ENCODE results near the gene OR51F1. TPM values are rescaled to one million over a fixed set of nuclear protein-coding genes. Genes with fewer than 3 reads are reported as not detected.
A peak's percentile ranks its signal among the peaks of the same experiment; 100 is the strongest.
"Not testable (repeated sequence)": the region's sequence is repeated elsewhere in the genome, so short reads cannot be mapped to it uniquely, and the experiment has no call there.

Gene OR51F1, protein sequence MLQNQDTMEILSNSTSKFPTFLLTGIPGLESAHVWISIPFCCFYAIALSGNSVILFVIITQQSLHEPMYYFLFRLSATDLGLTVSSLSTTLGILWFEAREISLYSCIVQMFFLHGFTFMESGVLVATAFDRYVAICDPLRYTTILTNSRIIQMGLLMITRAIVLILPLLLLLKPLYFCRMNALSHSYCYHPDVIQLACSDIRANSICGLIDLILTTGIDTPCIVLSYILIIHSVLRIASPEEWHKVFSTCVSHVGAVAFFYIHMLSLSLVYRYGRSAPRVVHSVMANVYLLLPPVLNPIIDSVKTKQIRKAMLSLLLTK
- total RNA-seq: not detected in 2 replicates

DNA sequence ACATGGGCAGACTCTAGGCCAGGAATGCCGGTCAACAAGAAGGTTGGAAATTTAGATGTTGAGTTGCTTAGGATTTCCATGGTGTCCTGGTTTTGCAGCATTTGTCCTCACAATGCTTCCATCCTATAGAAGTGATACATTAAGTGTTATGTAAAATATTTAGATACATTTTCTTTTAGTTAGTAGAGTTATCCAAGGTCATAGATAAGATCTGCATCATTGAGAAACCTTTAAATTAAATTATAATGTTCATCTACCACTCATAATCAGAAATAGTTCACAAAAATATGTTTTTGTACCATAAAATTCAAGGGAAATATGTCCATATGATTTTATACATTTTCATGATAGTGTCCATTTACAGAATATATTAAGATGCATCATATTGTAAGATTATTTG lies at the start of gene OR51F1:
Gene OR51F1, minus strand, starts transcription at position 101 of the 400 bp plus-strand sequence. Its CDS starts 0 bp downstream, at position 101.
- no peak for FAIRE-seq
- TF ChIP-seq, protein P1, sequence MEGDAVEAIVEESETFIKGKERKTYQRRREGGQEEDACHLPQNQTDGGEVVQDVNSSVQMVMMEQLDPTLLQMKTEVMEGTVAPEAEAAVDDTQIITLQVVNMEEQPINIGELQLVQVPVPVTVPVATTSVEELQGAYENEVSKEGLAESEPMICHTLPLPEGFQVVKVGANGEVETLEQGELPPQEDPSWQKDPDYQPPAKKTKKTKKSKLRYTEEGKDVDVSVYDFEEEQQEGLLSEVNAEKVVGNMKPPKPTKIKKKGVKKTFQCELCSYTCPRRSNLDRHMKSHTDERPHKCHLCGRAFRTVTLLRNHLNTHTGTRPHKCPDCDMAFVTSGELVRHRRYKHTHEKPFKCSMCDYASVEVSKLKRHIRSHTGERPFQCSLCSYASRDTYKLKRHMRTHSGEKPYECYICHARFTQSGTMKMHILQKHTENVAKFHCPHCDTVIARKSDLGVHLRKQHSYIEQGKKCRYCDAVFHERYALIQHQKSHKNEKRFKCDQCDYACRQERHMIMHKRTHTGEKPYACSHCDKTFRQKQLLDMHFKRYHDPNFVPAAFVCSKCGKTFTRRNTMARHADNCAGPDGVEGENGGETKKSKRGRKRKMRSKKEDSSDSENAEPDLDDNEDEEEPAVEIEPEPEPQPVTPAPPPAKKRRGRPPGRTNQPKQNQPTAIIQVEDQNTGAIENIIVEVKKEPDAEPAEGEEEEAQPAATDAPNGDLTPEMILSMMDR (IDR thresholded peaks at IDR 0.05; ENCODE audit: insufficient read depth, low read length, severe bottlenecking): no peak
- no peaks in the 10 kb centered on the region for H3K27me3 ChIP-seq (ENCODE audit: control insufficient read depth, insufficient read depth, low read length)
- no peak within 1 kb of the TSS for H3K4me3 ChIP-seq (ENCODE audit: low read depth, low read length)
- DNase-seq (ENCODE audit: low read depth): no peak
- no peaks in the 10 kb centered on the region for H3K36me3 ChIP-seq (ENCODE audit: control insufficient read depth, insufficient read depth, low read length)

DNA sequence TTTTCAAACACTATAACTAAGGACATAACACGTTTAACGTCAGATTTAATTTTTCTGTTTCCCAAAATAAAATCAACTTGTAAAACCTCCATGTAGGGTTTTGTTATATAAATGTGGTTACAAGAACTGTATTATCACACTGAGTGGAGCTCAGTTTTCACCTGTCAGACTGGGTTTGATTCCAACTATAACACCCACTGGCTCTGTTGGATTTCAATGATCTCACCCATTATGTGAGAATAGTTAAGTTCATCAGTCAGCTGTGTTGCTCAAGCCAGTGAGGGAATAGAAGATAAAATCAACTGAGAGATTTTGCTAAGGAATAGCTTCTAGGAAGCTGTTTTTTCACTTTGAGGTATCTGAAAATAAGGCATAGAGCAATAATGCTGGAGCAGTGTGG lies 39.5 kb upstream of the OR51F1 start:
- Histone ChIP-seq H3K36me3 (ENCODE audit: control insufficient read depth, insufficient read depth, low read length) (no peaks in the 10 kb centered on the region), H3K27me3 (ENCODE audit: control insufficient read depth, insufficient read depth, low read length) (no peaks in the 10 kb centered on the region), H3K4me3 (ENCODE audit: low read depth, low read length) (no peak overlapping the region)
- FAIRE-seq (no peak), DNase-seq (ENCODE audit: low read depth) (no peak)
- TF ChIP-seq, protein P1 (IDR thresholded peaks at IDR 0.05; ENCODE audit: insufficient read depth, low read length, severe bottlenecking): no peak

DNA sequence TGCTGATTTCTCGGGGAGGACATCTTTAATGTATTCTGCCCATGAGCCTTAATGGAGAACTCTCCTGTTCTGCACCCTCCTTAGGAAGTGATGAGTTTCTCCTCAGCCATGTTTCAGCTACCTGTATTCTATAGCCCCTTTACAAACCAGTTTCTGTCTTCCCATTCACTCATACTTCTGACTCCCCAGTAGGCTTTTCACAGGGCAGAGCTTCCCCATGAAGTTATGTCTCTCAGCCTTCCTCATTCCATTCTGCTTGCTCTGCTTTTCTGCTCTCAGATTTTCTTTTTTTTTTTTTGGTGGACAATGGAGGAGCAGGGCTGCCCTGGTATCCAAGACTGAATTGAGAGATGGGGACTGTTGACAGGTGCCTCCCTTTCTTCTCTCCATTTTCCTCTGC lies 38.7 kb upstream of the OR51F1 start:
- H3K27me3 ChIP-seq (ENCODE audit: control insufficient read depth, insufficient read depth, low read length): no peaks in the 10 kb centered on the region
- peak; percentile 35 for DNase-seq (ENCODE audit: low read depth)
- no peak overlapping the region for H3K4me3 ChIP-seq (ENCODE audit: low read depth, low read length)
- no peaks in the 10 kb centered on the region for H3K36me3 ChIP-seq (ENCODE audit: control insufficient read depth, insufficient read depth, low read length)
- FAIRE-seq: no peak
- TF ChIP-seq, protein P1 (IDR thresholded peaks at IDR 0.05; ENCODE audit: insufficient read depth, low read length, severe bottlenecking): no peak

DNA sequence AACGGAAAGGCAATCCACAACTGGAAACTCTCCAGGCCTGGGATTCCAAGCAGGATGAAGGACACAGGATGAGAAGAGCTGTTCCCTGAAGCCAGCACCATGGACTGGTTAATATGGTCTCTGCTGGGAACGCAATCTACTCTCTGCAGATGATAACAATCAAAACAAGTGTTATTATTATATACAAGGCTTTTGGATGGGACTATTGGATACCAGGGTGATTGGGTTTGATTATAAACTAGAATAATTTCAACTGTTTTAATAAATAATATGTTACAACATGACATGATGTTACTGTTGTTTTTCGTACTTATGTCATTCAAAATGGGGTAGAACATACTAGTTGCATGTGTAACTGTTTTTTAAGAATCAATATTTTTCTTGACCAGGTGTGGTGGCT lies 34.5 kb upstream of the OR51F1 start, which contains the start of gene OR52R1:
Gene OR52R1, minus strand, starts transcription at position 101 of the 400 bp plus-strand sequence. Its CDS starts 0 bp downstream, at position 101.
- H3K4me3 ChIP-seq (ENCODE audit: low read depth, low read length): no peak within 1 kb of the TSS
- FAIRE-seq (no peak), DNase-seq (ENCODE audit: low read depth) (no peak)
- TF ChIP-seq, protein P1 (IDR thresholded peaks at IDR 0.05; ENCODE audit: insufficient read depth, low read length, severe bottlenecking): no peak
- no peaks in the 10 kb centered on the region for H3K36me3 ChIP-seq (ENCODE audit: control insufficient read depth, insufficient read depth, low read length)
- no peaks in the 10 kb centered on the region for H3K27me3 ChIP-seq (ENCODE audit: control insufficient read depth, insufficient read depth, low read length)

DNA sequence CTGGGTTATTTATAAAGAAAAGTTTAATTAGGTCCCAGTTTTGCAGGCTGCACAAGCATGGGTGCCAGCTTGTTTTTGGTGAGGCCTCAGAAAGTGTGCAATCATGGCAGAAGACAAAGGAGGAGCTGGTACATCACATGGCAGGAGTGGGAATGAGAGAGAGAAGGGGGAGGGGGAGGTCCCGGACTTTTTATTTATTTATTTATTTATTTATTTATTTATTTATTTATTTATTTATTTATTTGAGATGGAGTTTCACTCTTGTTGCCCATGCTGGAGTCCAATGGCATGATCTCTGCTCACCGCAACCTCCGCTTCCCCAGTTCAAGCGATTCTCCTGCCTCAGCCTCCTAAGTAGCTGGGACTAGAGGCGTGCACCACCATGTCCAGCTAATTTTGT lies 31.6 kb upstream of the OR51F1 start:
- H3K27me3 ChIP-seq (ENCODE audit: control insufficient read depth, insufficient read depth, low read length); FAIRE-seq; H3K36me3 ChIP-seq (ENCODE audit: control insufficient read depth, insufficient read depth, low read length); DNase-seq (ENCODE audit: low read depth); H3K4me3 ChIP-seq (ENCODE audit: low read depth, low read length): not testable (repeated sequence)

DNA sequence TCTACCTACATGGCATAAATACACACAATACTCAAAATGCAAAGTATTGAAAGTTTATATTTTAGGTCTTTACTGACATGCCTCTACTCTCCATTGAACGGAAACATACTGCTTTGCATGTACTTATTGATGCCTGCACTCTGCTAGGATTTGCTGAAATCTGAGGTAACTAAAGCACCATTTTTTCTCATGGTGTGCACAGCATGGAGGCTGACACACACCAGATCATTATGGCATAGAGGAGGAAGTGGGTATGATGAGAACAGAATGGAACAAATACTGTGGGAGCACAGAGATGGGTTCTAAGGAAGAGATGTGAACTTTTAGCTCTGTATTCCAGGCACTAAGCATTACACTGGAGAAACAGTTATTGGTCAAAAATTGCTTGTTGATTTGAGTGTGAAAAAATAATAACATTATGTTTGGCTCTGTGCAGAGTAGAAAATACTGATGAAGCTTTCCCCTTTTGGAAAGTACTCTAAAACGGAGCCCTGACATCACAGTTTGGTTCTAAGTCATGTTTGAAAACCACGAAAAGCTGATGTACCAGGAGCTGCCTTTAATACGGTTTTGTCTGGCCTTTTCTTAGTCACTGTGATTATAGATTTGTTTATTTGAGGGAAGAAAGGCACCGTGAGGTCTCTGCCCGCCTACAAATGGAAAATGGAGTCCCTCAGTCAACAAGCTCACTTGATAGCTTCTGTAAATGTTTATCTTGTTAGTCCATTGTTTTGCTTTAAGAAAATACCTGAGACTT lies 28.9 kb upstream of the OR51F1 start:
- Histone ChIP-seq H3K4me3 (ENCODE audit: low read depth, low read length) (no peak overlapping the region), H3K36me3 (ENCODE audit: control insufficient read depth, insufficient read depth, low read length) (no peaks in the 10 kb centered on the region), H3K27me3 (ENCODE audit: control insufficient read depth, insufficient read depth, low read length) (no peaks in the 10 kb centered on the region)
- DNase-seq (ENCODE audit: low read depth) (no peak), FAIRE-seq (no peak)
- TF ChIP-seq, protein P1 (IDR thresholded peaks at IDR 0.05; ENCODE audit: insufficient read depth, low read length, severe bottlenecking): no peak

Data from bronchial epithelial cell (primary cell).